H1 (cell line): Measurements from ENCODE around the gene SPIRE1. TPM values are rescaled to one million over a fixed set of nuclear protein-coding genes. Genes with fewer than 3 reads are reported as not detected.

Source experiments
- CTCF ChIA-PET: fragments of 300-600 bp; sonication (Branson Sonifier 250); formaldehyde crosslinking; loops from one replicate; lab custom pipeline; 2021; ENCODE audit not compliant: partially characterized antibody; lab: Charles Lee
- POLR2A ChIA-PET: fragments of 300-600 bp; sonication (Branson Sonifier 250); formaldehyde crosslinking; loops from one replicate; lab custom pipeline; 2021; ENCODE audit warnings: inconsistent platforms; ENCODE audit not compliant: partially characterized antibody; lab: Charles Lee
- DNase-seq, 2 experiments: peaks; one replicate each; pipeline versions ENCODE4 v3.0.0 to v3.0.0-alpha.2; 2010 to 2022; ENCODE audit warnings: low spot score in 2 of 2, low read depth in 1 of 2, mixed read lengths in 1 of 2
- FAIRE-seq: peaks from 2 replicates; lab custom pipeline; 2011; peaks lifted over from hg19 to GRCh38; lab: Jason Lieb, UNC
- H2AFZ ChIP-seq: 2 replicates; pipeline ENCODE4 v1.8.1; 2012; ENCODE audit warnings: low read length, inconsistent platforms
- H2AK5ac ChIP-seq: 2 replicates; pipeline ENCODE4 v1.6.1; 2013; ENCODE audit warnings: low read depth, low read length
- H2BK120ac ChIP-seq: replicated peaks from 2 replicates; pipeline ENCODE3; 2013; ENCODE audit warnings: low read depth, low read length, inconsistent platforms
- H2BK12ac ChIP-seq: 2 replicates; pipeline ENCODE4 v1.6.1; 2013; ENCODE audit warnings: low read depth, low read length
- H2BK15ac ChIP-seq: 2 replicates; pipeline ENCODE4 v1.6.1; 2013; ENCODE audit warnings: low read length
- H2BK20ac ChIP-seq: 2 replicates; pipeline ENCODE4 v1.6.1; 2013; ENCODE audit warnings: low read length
- H2BK5ac ChIP-seq: 2 replicates; pipeline ENCODE4 v1.6.1; 2013; ENCODE audit warnings: low read depth, low read length
- H3K14ac ChIP-seq: 2 replicates; pipeline ENCODE4 v1.6.1; 2013; ENCODE audit warnings: inconsistent platforms; ENCODE audit not compliant: insufficient read length
- H3K18ac ChIP-seq: 2 replicates; pipeline ENCODE4 v1.6.1; 2013; ENCODE audit warnings: low read length; ENCODE audit errors: extremely low read depth
- H3K23ac ChIP-seq: 2 replicates; pipeline ENCODE4 v1.6.1; 2013; ENCODE audit warnings: inconsistent platforms; ENCODE audit not compliant: insufficient read length
- H3K23me2 ChIP-seq: 2 replicates; pipeline ENCODE4 v1.6.1; 2013; ENCODE audit warnings: low read depth, low read length
- H3K27ac ChIP-seq: 2 replicates; pipeline ENCODE4 v1.6.1; 2011; ENCODE audit warnings: low read depth, low read length, inconsistent platforms
- H3K27me3 ChIP-seq, 4 experiments: replicated peaks in 1 of 4; 1 replicate in 1 of 4; 2 replicates in 3 of 4; pipeline versions ENCODE4 v1.6.1 to v1.8.1; 2011 to 2013; ENCODE audit warnings: low read length in 3 of 4, mild to moderate bottlenecking in 3 of 4, inconsistent platforms in 2 of 4, mixed read lengths in 2 of 4, moderate library complexity in 1 of 4; ENCODE audit not compliant: control insufficient read depth in 3 of 4, insufficient read depth in 3 of 4; ENCODE audit errors: extremely low read depth in 1 of 4
- H3K36me3 ChIP-seq, 4 experiments: 2 replicates each; pipeline versions ENCODE4 v1.6.1 to v1.8.1; 2011 to 2013; ENCODE audit warnings: mild to moderate bottlenecking in 4 of 4, low read length in 3 of 4, moderate library complexity in 2 of 4, control low read depth in 1 of 4, inconsistent platforms in 1 of 4; ENCODE audit not compliant: insufficient read depth in 4 of 4, control insufficient read depth in 2 of 4
- H3K4ac ChIP-seq: replicated peaks from 2 replicates; pipeline ENCODE3; 2013; ENCODE audit warnings: low read length, low read depth, mixed read lengths, inconsistent platforms; ENCODE audit not compliant: insufficient read length
- H3K4me1 ChIP-seq, 4 experiments: replicated peaks in 1 of 4; 1 replicate in 1 of 4; 2 replicates in 3 of 4; pipeline versions ENCODE4 v1.6.1 to v1.8.1; 2011 to 2013; ENCODE audit warnings: low read length in 3 of 4, inconsistent platforms in 2 of 4, mixed read lengths in 1 of 4; ENCODE audit not compliant: insufficient read depth in 4 of 4, control insufficient read depth in 3 of 4
- H3K4me2 ChIP-seq, 2 experiments: 2 replicates each; pipeline versions ENCODE4 v1.6.1 to v1.8.1; 2011 to 2013; ENCODE audit warnings: low read depth in 2 of 2, low read length in 2 of 2, control low read depth in 1 of 2, inconsistent platforms in 1 of 2, mild to moderate bottlenecking in 1 of 2; ENCODE audit not compliant: insufficient read depth in 1 of 2
- H3K4me3 ChIP-seq, 4 experiments: fragments of 200-600, 300-600 bp in 1 of 4; sonication (generic), shearing (Covaris generic), sonication (Bioruptor Twin) in 1 of 4; 2 replicates each; pipeline versions ENCODE4 v1.5.1 to v1.8.1; 2011 to 2016; ENCODE audit warnings: low read length in 4 of 4, low read depth in 3 of 4, control low read depth in 2 of 4, inconsistent platforms in 2 of 4, mild to moderate bottlenecking in 2 of 4, mixed read lengths in 1 of 4, moderate library complexity in 1 of 4; ENCODE audit not compliant: insufficient read depth in 2 of 4; ENCODE audit errors: extremely low read depth in 1 of 4
- H3K56ac ChIP-seq: replicated peaks from 2 replicates; pipeline ENCODE3; 2013; ENCODE audit warnings: low read depth, mild to moderate bottlenecking, mixed read lengths, low read length, inconsistent platforms; ENCODE audit not compliant: insufficient read length
- H3K79me1 ChIP-seq: 2 replicates; pipeline ENCODE4 v1.6.1; 2013; ENCODE audit warnings: low read depth, low read length, control low read depth
- H3K79me2 ChIP-seq, 2 experiments: 2 replicates each; pipeline versions ENCODE4 v1.6.1 to v1.8.1; 2012 to 2013; ENCODE audit warnings: low read length in 2 of 2, mild to moderate bottlenecking in 2 of 2, inconsistent platforms in 1 of 2; ENCODE audit not compliant: insufficient read depth in 2 of 2, control insufficient read depth in 1 of 2
- H3K9ac ChIP-seq, 4 experiments: replicated peaks in 1 of 4; 1 replicate in 1 of 4; 2 replicates in 3 of 4; pipeline versions ENCODE4 v1.6.1 to v1.8.1; 2011 to 2013; ENCODE audit warnings: low read depth in 3 of 4, low read length in 3 of 4, control low read depth in 2 of 4, mild to moderate bottlenecking in 2 of 4, moderate library complexity in 2 of 4, inconsistent platforms in 1 of 4; ENCODE audit errors: extremely low read depth in 1 of 4
- H3K9me3 ChIP-seq, 2 experiments: 2 replicates each; pipeline versions ENCODE4 v1.6.1 to v1.8.1; 2012 to 2013; ENCODE audit warnings: mild to moderate bottlenecking in 2 of 2, moderate library complexity in 2 of 2, control low read depth in 1 of 2, inconsistent platforms in 1 of 2, low read depth in 1 of 2, low read length in 1 of 2, mixed read lengths in 1 of 2; ENCODE audit not compliant: insufficient read depth in 2 of 2
- H4K20me1 ChIP-seq, 2 experiments: replicated peaks in 1 of 2; 2 replicates each; pipeline versions ENCODE3 to v1.8.1; 2011 to 2013; ENCODE audit warnings: inconsistent platforms in 2 of 2, low read length in 2 of 2, mild to moderate bottlenecking in 1 of 2; ENCODE audit not compliant: insufficient read depth in 2 of 2, control insufficient read depth in 1 of 2
- H4K5ac ChIP-seq: 2 replicates; pipeline ENCODE4 v1.6.1; 2013; ENCODE audit warnings: low read length, low read depth, mixed read lengths, inconsistent platforms; ENCODE audit not compliant: insufficient read length
- H4K8ac ChIP-seq: 2 replicates; pipeline ENCODE4 v1.8.0; 2013; ENCODE audit warnings: mild to moderate bottlenecking, moderate library complexity, low read length, inconsistent platforms; ENCODE audit not compliant: insufficient read depth; ENCODE audit errors: extremely low read depth
- H4K91ac ChIP-seq: replicated peaks from 2 replicates; pipeline ENCODE3; 2013; ENCODE audit warnings: low read length, mixed read lengths, inconsistent platforms; ENCODE audit not compliant: insufficient read length
- CEBPB ChIP-seq: IDR thresholded peaks from 2 replicates; pipeline ENCODE4 v1.6.1; 2012; ENCODE audit warnings: low read depth, low read length
- CTCF ChIP-seq, 3 experiments: IDR thresholded peaks; 1 replicate in 2 of 3; 2 replicates in 1 of 3; pipeline versions ENCODE4 v1.5.1 to v1.6.1; 2011; ENCODE audit warnings: low read length in 3 of 3, mild to moderate bottlenecking in 3 of 3, inconsistent platforms in 2 of 3, low read depth in 1 of 3, moderate library complexity in 1 of 3; ENCODE audit not compliant: insufficient read depth in 1 of 3; ENCODE audit errors: control extremely low read depth in 1 of 3
- EGR1 ChIP-seq: IDR thresholded peaks from 2 replicates; pipeline ENCODE4 v1.6.1; 2011; ENCODE audit warnings: low read depth, low read length, borderline replicate concordance
- EZH2 ChIP-seq: fragments of 200-600 bp; sonication (generic); IDR thresholded peaks from 2 replicates; pipeline ENCODE4 v1.7.1; 2012; ENCODE audit warnings: low read depth, mild to moderate bottlenecking, moderate library complexity, low read length, inconsistent platforms; ENCODE audit not compliant: severe bottlenecking
- HDAC2 ChIP-seq, 2 experiments: fragments of 300-600 bp in 1 of 2; sonication (generic) in 1 of 2; IDR thresholded peaks; 2 replicates each; pipeline ENCODE4 v1.6.1; 2011 to 2012; ENCODE audit warnings: low read depth in 2 of 2, low read length in 2 of 2, mild to moderate bottlenecking in 2 of 2, moderate library complexity in 2 of 2, borderline replicate concordance in 1 of 2, inconsistent platforms in 1 of 2
- POLR2A ChIP-seq, 2 experiments: IDR thresholded peaks; 1 replicate in 1 of 2; 2 replicates in 1 of 2; pipeline ENCODE4 v1.6.1; 2011; ENCODE audit warnings: low read depth in 2 of 2, low read length in 2 of 2, mild to moderate bottlenecking in 2 of 2; ENCODE audit errors: control extremely low read depth in 1 of 2
- SIX5 ChIP-seq: IDR thresholded peaks from 2 replicates; pipeline ENCODE4 v1.6.1; 2011; ENCODE audit warnings: mild to moderate bottlenecking, low read depth, low read length
- TAF7 ChIP-seq: optimal IDR thresholded peaks from 2 replicates; pipeline ENCODE3; 2011; ENCODE audit warnings: low read depth, mild to moderate bottlenecking, inconsistent platforms, low read length, moderate library complexity, borderline replicate concordance
- WGBS, 2 experiments: shearing (Covaris generic) in 1 of 2; methylation state at CpG; one replicate each; pipeline versions ENCODE4 v1.1.6 to v1.1.7; 2013 to 2015; ENCODE audit warnings: low lambda C conversion rate in 2 of 2, mixed read lengths in 2 of 2, inconsistent platforms in 1 of 2, low coverage in 1 of 2, missing lambda C conversion rate in 1 of 2; ENCODE audit not compliant: insufficient replicate concordance in 2 of 2, insufficient coverage in 1 of 2, insufficient read length in 1 of 2; ENCODE audit errors: extremely low coverage in 1 of 2, missing lambda C conversion rate in 1 of 2; 5-methylcytosine and 5-hydroxymethylcytosine counted together
- polyA plus RNA-seq, 7 experiments: library from polyadenylated mRNA; depleted of rRNA in 3 of 7; stranded (reverse) in 5 of 7; unstranded in 2 of 7; fragments of >200 nt in 5 of 7; fragments of 200-250 nt in 2 of 7; gene quantifications; 1 replicate in 5 of 7; 2 replicates in 1 of 7; 4 replicates in 1 of 7; pipeline versions ENCODE4 v1.2.1 to v1.2.3, GENCODE V29; 2011 to 2013; ENCODE audit warnings: missing spikeins in 2 of 7, mixed read lengths in 2 of 7
- total RNA-seq: library from RNA; stranded (reverse); fragmentation: NEBNext Ultra II Directional; extraction: Animal tissue kit (Norgen Biotek cat#: 25700); gene quantifications from 2 replicates; pipeline ENCODE4 v1.2.1, GENCODE V29; 2021

Gene SPIRE1
- total and polyA plus RNA-seq, 2 of the 8 experiments (the other 6 are each of a cell fraction or from before 2014, with no cell fraction given) = 6.0 to 21.5 TPM

GRCh38 chr18:12621742-12622306 is 36.1 kb downstream of the SPIRE1 start:
- no peaks in the 10 kb centered on the region for H3K36me3 ChIP-seq
- no peaks in the 10 kb centered on the region for H3K9me3 ChIP-seq
- H3K14ac ChIP-seq = no peak overlapping the region
- DNase-seq = no peak
- H4K8ac ChIP-seq = no peak overlapping the region
- no peaks in the 10 kb centered on the region for H3K4me1 ChIP-seq
- no peak overlapping the region for H3K27ac ChIP-seq
- no peak overlapping the region for H2AK5ac ChIP-seq
- H4K5ac ChIP-seq = no peak overlapping the region
- H2BK120ac ChIP-seq = no peak overlapping the region
- FAIRE-seq = no peak
- no peak overlapping the region for H3K56ac ChIP-seq
- TF ChIP-seq SIX5 = no peak
- TF ChIP-seq EZH2 = no peak
- TF ChIP-seq HDAC2 (IDR thresholded peaks at IDR 0.05; ENCODE audit: borderline replicate concordance in 1 of 2, low read depth in 2 of 2, low read length in 2 of 2) = no peak
- no peak for TF ChIP-seq TAF7
- TF ChIP-seq POLR2A (IDR thresholded peaks at IDR 0.05; ENCODE audit: control extremely low read depth in 1 of 2, low read depth in 2 of 2, low read length in 2 of 2) = no peak
- TF ChIP-seq CTCF (IDR thresholded peaks at IDR 0.05; ENCODE audit: control extremely low read depth in 1 of 3, insufficient read depth in 1 of 3, low read depth in 1 of 3, low read length in 3 of 3) = no peak
- TF ChIP-seq CEBPB = no peak
- TF ChIP-seq EGR1 = no peak
- no peaks in the 10 kb centered on the region for H4K20me1 ChIP-seq
- no peak overlapping the region for H2BK5ac ChIP-seq
- no peak overlapping the region for H3K4ac ChIP-seq
- no peaks in the 10 kb centered on the region for H3K79me1 ChIP-seq
- CTCF ChIA-PET = interaction anchor here (0.6 to 1.1 kb wide), 2 partner anchors 10 to 132 kb away, joined by 3 read pairs; no protein-coding TSS in a partner anchor
- H3K4me3 ChIP-seq = no peak overlapping the region
- H3K23ac ChIP-seq = no peak overlapping the region
- no peak overlapping the region for H3K9ac ChIP-seq
- H3K27me3 ChIP-seq = no peaks in the 10 kb centered on the region
- H2BK12ac ChIP-seq = no peak overlapping the region
- H3K23me2 ChIP-seq = no peaks in the 10 kb centered on the region
- no peak overlapping the region for H2BK15ac ChIP-seq
- WGBS, 2 experiments = 91% methylated on average over 5 of the region's 5 CpGs; no CpG with 5 or more reads in 1 of the 2 experiments
- no peaks in the 10 kb centered on the region for H3K79me2 ChIP-seq
- no peak overlapping the region for H3K4me2 ChIP-seq
- no peak overlapping the region for H3K18ac ChIP-seq
- H2AFZ ChIP-seq = no peak overlapping the region
- H2BK20ac ChIP-seq = no peak overlapping the region
- POLR2A ChIA-PET = no interaction called here
- H4K91ac ChIP-seq = no peak overlapping the region
